ENCODE measurements around the gene NDUFB11.
"Not testable (repeated sequence)": the region's sequence is repeated elsewhere in the genome, so short reads cannot be mapped to it uniquely, and the experiment has no call there.

NDUFB11 gene

GRCh38 chrX:47112316-47112954 is 32.1 kb downstream of the NDUFB11 start:
- no peak for TF ChIP-seq CTCF (conservative IDR thresholded peaks at IDR 0.05)
- no peak for TF ChIP-seq ZFX (IDR thresholded peaks at IDR 0.05)
- H3K27ac ChIP-seq = peak overlapping the region; percentile 9; the same call in 1 of the 2 replicates

GRCh38 chrX:47110936-47111615 is 33.4 kb downstream of the NDUFB11 start:
- H3K27ac ChIP-seq = not testable (repeated sequence)

- H3K27ac ChIP-seq = no peak overlapping the region
- no peak for TF ChIP-seq ZFX (IDR thresholded peaks at IDR 0.05)
- TF ChIP-seq CTCF (conservative IDR thresholded peaks at IDR 0.05) = no peak
These were observed 43.3 kb downstream of the NDUFB11 start for GRCh38 chrX:47101206-47101605.

GRCh38 chrX:47098338-47099094 is 46.0 kb downstream of the NDUFB11 start:
- no peak for TF ChIP-seq ZFX (IDR thresholded peaks at IDR 0.05)
- no peak for TF ChIP-seq CTCF (conservative IDR thresholded peaks at IDR 0.05)
- H3K27ac ChIP-seq = no peak overlapping the region

GRCh38 chrX:47097018-47097417 is 47.5 kb downstream of the NDUFB11 start:
- no peak for TF ChIP-seq CTCF (conservative IDR thresholded peaks at IDR 0.05)
- TF ChIP-seq ZFX (IDR thresholded peaks at IDR 0.05) = no peak
- H3K27ac ChIP-seq = no peak overlapping the region

- no peak for TF ChIP-seq CTCF (conservative IDR thresholded peaks at IDR 0.05)
- no peak for TF ChIP-seq ZFX (IDR thresholded peaks at IDR 0.05)
- no peak overlapping the region for H3K27ac ChIP-seq
These were observed 50.6 kb downstream of the NDUFB11 start for GRCh38 chrX:47093860-47094259.

GRCh38 chrX:47093248-47093647 is 51.3 kb downstream of the NDUFB11 start:
- TF ChIP-seq CTCF (conservative IDR thresholded peaks at IDR 0.05) = peak; percentile 60
- no peak for TF ChIP-seq ZFX (IDR thresholded peaks at IDR 0.05)

More at GRCh38 chrX:47093248-47093647, 51.3 kb downstream of the NDUFB11 start:
- H3K27ac ChIP-seq = no peak overlapping the region

Data from C4-2B (cell line).